GM23338 (cell line): Measurements from ENCODE around the gene POPDC2.

ENCODE experiments used
- EZH2 ChIP-seq: fragments of 200-600 bp; sonication (generic); IDR thresholded peaks from one replicate; pipeline ENCODE4 v1.8.0; 2017; ENCODE audit warnings: antibody characterized with exemption, mild to moderate bottlenecking, low read depth; ENCODE audit not compliant: unreplicated experiment
- EZH2phosphoT487 ChIP-seq: fragments of 200-600 bp; sonication (generic); IDR thresholded peaks from one replicate; pipeline ENCODE4 v1.8.1; 2018; ENCODE audit warnings: antibody characterized with exemption; ENCODE audit not compliant: unreplicated experiment
- NANOG ChIP-seq: IDR thresholded peaks from 2 replicates; pipeline ENCODE4 v1.6.1; 2016; ENCODE audit warnings: antibody characterized with exemption, borderline replicate concordance
- POLR2AphosphoS5 ChIP-seq: IDR thresholded peaks from 2 replicates; pipeline ENCODE4 v1.6.1; 2016; ENCODE audit warnings: antibody characterized with exemption, low read depth
- TF ChIP-seq, protein P1 (sequence below), 2 experiments: fragments of 200-600 bp in 1 of 2; sonication (generic) in 1 of 2; conservative IDR thresholded peaks; 2 replicates each; pipeline versions ENCODE4 v1.5.1 to v1.6.1; 2016 to 2017; ENCODE audit warnings: antibody characterized with exemption in 2 of 2, low read depth in 2 of 2, mild to moderate bottlenecking in 2 of 2, moderate library complexity in 1 of 2
- TF ChIP-seq, protein P2 (sequence below): IDR thresholded peaks from one replicate; pipeline ENCODE4 v1.6.1; 2018; ENCODE audit warnings: antibody characterized with exemption; ENCODE audit not compliant: unreplicated experiment

DNA sequence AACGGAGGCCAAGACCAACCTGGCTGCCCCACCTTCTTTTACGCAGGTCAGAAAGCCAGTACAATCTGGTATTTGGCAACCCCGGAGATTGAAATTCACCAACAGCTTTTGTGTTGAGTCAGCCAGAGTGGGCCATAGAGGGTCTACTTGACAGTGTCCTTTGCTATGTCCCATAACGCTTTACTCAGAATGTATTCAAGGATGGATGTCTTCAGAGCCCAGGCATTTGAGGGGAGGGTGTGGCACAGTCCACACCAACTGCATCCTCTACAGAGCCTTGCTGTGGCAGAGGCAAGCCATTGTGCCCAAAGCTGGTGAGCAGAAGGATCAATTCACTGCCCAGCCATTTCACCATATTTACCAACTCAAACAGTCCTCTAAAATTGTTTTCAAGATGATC lies 44.3 kb downstream of the POPDC2 start:
- TF ChIP-seq, protein P1, sequence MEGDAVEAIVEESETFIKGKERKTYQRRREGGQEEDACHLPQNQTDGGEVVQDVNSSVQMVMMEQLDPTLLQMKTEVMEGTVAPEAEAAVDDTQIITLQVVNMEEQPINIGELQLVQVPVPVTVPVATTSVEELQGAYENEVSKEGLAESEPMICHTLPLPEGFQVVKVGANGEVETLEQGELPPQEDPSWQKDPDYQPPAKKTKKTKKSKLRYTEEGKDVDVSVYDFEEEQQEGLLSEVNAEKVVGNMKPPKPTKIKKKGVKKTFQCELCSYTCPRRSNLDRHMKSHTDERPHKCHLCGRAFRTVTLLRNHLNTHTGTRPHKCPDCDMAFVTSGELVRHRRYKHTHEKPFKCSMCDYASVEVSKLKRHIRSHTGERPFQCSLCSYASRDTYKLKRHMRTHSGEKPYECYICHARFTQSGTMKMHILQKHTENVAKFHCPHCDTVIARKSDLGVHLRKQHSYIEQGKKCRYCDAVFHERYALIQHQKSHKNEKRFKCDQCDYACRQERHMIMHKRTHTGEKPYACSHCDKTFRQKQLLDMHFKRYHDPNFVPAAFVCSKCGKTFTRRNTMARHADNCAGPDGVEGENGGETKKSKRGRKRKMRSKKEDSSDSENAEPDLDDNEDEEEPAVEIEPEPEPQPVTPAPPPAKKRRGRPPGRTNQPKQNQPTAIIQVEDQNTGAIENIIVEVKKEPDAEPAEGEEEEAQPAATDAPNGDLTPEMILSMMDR (conservative IDR thresholded peaks at IDR 0.05; ENCODE audit: low read depth in 2 of 2): no peak
- TF ChIP-seq, protein P2, sequence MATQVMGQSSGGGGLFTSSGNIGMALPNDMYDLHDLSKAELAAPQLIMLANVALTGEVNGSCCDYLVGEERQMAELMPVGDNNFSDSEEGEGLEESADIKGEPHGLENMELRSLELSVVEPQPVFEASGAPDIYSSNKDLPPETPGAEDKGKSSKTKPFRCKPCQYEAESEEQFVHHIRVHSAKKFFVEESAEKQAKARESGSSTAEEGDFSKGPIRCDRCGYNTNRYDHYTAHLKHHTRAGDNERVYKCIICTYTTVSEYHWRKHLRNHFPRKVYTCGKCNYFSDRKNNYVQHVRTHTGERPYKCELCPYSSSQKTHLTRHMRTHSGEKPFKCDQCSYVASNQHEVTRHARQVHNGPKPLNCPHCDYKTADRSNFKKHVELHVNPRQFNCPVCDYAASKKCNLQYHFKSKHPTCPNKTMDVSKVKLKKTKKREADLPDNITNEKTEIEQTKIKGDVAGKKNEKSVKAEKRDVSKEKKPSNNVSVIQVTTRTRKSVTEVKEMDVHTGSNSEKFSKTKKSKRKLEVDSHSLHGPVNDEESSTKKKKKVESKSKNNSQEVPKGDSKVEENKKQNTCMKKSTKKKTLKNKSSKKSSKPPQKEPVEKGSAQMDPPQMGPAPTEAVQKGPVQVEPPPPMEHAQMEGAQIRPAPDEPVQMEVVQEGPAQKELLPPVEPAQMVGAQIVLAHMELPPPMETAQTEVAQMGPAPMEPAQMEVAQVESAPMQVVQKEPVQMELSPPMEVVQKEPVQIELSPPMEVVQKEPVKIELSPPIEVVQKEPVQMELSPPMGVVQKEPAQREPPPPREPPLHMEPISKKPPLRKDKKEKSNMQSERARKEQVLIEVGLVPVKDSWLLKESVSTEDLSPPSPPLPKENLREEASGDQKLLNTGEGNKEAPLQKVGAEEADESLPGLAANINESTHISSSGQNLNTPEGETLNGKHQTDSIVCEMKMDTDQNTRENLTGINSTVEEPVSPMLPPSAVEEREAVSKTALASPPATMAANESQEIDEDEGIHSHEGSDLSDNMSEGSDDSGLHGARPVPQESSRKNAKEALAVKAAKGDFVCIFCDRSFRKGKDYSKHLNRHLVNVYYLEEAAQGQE: no peak
- no peak for TF ChIP-seq POLR2AphosphoS5
- no peak for TF ChIP-seq EZH2phosphoT487
- no peak for TF ChIP-seq EZH2
- no peak for TF ChIP-seq NANOG
